SH-SY5Y (cell line): Measurements from ENCODE around the gene ATP5PO.

Experiments used
- GATA2 ChIP-seq: IDR thresholded peaks from 2 replicates; pipeline ENCODE4 v1.6.1; 2011; ENCODE audit warnings: mild to moderate bottlenecking, low read depth, low read length
- GATA3 ChIP-seq: IDR thresholded peaks from 2 replicates; pipeline ENCODE4 v1.6.1; 2011; ENCODE audit warnings: low read depth, mild to moderate bottlenecking, low read length, moderate library complexity

Gene ATP5PO

DNA sequence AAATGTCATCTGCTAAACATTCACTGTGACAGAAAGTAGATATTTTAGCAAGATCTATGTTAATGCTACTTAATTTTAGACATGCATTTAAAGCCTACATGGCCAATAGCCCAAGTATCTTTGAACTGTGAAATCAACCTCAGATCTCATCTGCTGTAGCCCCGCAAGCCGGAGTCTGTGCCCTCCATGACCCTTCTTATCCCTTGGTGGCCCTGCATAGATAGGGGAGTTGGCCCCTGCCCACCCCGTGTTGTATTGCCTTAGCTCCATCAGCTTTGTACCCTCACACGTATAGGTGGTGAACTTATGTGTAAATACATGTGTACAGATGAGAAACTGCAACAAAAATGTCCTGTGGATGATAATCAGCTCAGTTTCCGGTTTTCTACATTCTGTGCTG lies 18.5 kb downstream of the ATP5PO start:
- TF ChIP-seq GATA3, result no peak
- no peak for TF ChIP-seq GATA2

DNA sequence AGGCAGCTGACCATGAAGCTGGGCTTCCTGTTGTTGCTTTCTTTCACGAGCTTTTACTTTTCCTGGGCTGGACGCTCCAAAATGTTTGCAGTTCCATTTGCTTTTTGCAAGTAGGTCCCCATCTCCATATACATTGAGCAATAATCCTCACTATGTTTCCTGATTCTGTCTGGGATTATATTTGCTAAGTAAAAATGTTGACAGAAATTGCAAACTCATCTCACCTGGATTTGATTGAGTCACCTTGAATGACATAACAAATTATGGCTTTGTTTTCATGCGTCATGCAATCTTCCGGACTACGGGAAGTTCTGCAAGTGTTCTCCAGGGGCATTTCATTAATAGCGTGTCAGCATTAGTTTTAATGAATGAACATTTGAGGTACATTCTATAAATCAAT lies 18.9 kb downstream of the ATP5PO start:
- TF ChIP-seq GATA3, result no peak
- TF ChIP-seq GATA2, result no peak

DNA sequence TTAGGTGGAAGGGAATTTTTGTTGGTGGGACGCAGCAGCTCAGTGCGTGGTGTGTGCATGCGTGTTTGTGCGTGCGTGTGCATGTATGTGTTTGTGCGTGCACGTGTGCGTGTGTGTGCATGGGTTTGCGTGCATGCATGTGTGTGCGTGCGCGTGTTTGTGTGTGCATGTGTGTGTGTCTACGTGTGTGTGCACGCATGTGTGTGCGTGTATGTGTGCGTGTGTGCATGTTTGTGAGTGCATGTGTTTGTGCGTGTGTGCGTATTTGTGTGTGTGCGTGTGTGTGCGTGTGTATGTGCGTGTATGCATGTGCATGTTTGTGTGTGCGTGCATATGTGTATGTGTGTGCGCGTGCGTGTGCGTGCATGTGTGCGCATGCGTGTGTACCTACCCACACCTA lies 20.2 kb downstream of the ATP5PO start:
- TF ChIP-seq GATA3, result no peak
- no peak for TF ChIP-seq GATA2

DNA sequence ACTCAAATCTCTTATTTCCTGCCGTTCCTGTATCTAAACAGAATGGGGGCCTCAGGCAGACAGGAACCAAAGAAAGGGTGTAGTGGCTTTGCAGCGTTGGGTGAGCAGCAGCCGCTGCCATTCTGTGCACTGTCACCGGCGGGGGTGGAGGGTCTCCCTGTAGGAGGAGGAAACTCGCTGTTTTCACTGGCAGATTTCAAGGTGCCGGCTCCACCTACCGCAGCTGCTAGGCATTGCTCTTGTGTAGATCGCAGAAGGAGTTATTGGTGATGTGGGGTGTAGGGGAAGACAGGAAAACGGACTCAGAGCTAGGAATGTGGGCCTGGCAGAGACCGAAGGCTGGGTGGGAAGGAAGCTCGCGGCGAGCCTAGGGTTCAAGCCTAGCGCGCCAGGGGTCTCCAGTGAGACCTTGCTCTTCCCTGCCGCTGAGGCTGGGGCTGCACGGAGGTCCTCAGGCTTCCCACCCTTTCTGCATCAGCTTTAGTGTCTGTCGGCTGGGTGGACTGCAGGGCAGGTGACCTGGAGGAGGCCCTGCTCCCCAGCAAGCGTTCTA lies 20.8 kb downstream of the ATP5PO start:
- TF ChIP-seq GATA3 (no peak), GATA2 (no peak)

DNA sequence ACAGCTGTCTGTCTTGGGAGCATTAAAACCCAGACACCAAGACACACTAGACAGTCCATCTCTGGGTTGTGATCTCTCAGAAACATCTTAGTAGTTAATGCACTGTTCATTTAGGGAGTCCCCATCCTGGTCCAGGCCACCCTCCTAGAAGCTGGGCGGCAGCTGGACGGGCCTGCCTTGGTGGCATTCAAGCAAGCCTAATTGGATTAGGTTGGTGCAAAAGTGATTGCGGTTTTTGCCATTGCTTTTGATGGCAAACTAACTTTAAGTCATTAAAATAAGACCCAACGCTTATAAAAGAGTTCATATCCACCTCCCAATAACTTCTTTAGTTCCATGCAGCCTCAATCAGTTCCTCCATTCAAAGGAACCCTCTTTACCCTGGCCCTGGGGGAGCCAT lies 21.7 kb downstream of the ATP5PO start:
- TF ChIP-seq GATA3 (no peak), GATA2 (peak; percentile 42; the same call in 1 of the 2 replicates)

DNA sequence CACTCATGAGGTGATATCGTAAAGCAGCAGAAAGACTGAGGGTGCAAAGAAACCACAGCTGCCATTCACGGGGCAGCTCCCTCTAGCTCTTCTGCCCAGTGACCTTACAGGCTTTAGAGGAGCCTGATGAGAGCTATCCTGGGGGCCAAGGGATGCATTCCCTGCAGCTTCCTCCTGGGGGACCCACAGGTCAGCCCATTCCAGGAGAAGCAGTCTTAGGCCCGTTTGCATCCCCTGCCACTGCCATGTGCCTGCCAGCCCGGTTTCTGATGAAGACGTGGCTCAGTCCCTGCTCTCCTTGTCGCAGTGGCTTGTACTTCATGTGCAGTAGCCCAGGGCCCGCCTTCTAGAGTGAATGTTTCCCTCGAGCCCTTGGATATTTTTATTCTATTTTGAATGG lies 22.8 kb downstream of the ATP5PO start:
- no peak for TF ChIP-seq GATA2

DNA sequence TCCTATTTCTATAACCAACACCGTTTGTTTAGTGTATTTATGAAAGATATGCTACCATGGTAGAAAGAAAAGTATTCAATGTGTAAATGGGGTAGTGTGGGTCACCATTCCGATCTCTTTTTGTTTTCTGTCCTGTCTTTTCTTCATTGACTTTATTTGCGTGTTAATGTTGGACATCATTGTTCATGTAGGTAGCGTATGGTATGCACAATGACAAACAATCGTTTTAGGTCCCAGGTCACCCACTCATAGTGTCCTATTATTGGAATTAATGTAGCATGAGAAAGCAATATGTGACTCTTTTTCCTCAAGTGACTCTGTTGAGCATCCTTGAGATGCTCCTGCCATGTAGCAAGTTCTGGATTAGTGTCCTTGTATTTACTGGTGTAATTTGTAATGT lies 25.4 kb downstream of the ATP5PO start:
- TF ChIP-seq GATA3, result no peak
- no peak for TF ChIP-seq GATA2

DNA sequence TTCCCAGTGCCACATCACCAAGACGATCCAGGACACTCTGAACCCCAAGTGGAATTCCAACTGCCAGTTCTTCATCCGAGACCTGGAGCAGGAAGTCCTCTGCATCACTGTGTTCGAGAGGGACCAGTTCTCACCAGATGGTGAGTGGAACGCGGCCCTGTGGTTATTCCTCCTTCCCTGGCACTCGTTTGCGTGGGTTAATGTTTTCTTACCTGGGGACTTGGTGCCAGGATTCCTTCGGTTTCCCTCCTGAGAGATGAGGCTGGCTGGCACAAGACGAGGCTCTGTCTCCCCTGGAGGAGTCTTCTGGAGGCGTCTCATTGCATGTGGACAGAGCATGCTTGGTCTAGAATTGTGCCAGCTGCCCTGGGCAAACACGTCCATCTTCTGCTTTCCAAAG lies 29.3 kb downstream of the ATP5PO start:
- TF ChIP-seq GATA3 (no peak), GATA2 (no peak)

DNA sequence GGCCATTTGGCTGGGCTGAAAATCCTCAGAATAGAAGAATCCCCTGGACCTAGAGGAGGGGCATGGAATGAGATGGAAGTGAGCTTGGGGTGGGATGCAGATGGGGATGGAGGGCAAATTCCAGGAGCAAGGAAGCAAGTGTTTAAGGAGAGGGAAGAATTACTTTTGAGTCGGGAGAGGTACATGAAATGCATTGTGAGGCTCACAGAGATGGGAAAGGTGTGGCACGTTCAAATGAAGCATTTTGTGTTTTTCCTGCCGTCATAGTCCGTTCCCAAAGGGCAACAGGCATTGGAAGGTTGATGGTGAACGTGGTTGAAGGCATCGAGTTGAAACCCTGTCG lies 30.5 kb downstream of the ATP5PO start:
- TF ChIP-seq GATA2 (no peak), GATA3 (no peak)

DNA sequence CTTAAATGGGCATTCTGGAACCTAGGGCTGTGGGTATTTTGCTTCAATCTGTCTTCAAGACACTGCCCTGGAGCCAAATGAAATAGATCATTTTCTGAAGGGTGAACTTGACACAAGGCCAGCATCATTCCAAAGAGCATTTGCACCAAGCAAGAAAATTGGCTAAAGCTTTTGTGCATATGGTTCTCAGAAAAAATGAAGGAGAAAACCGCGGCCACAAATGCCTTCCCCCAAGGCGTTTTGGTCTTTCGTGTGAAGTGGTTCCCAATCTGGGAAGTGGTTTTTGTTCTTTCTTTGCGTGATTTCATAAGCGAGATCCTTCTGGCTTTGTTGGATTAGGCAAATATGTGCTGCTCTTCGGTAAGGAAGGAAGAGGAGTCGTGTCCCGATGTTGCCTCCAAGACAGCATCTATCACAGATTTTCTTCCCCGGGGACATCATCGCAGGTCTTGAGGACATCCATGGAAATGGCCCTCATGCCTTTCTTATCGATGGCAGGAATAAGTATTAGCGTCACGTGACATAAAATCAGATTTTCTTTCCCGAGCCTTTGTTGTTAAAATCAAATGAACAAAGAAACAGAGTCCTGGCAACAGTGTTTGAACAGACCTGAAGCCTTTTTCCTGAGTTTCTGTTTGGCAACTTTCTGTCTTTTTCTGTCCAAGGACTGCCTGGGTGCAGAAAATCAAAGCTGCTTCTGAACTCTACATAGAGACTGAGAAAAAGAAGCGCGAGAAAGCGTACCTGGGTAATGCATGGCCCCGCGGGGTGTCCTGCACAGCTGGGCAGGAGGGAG lies 31.0 kb downstream of the ATP5PO start:
- no peak for TF ChIP-seq GATA3

DNA sequence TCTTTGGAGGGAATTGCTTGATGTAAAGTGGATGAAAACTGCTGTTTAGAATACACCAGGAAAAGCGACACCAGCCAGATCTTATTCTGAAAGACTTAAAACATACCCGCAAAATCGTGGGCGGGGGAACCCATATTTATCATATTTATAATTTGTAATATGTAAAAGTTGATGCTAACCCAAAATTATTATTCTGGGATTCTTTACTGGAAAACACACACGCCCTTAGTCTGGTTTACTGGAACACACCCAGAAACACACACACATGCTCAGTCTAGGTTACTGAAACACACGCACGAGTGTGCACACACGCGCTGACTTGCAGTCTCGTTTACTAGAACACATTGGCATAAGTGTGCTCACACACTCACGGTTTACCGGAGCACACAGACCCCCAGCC lies 32.5 kb downstream of the ATP5PO start:
- TF ChIP-seq GATA2, result no peak

DNA sequence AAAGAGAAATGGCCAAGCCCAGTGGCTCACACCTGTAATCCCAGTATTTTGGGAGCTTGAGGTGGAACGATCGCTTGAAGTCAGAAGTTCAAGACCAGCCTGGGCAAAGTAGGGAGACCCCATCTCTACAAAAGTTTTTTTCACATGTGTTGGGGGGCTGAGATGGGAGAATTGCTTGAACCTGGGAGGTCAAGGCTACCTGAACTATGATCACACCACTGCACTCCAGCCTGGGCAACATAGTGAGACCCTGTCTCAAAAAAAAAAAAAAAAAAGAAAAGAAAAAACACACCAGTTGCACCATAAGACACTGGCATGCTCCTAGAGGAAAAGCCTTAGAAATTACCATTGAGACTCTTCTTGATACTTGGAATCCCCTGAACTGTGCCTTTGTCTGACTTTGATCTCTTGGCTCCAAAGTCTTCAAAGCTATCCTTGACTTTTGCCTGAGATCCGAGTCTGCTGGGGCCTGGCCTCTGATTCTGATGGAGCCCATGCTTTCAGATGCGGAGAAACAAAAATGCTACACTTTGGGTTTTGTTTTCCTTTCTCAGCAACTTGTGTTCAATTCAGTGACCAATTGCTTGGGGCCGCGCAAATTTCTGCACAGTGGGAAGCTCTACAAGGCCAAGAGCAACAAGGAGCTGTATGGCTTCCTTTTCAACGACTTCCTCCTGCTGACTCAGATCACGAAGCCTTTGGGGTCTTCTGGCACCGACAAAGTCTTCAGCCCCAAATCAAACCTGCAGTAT lies 33.7 kb downstream of the ATP5PO start:
- no peak for TF ChIP-seq GATA2
- no peak for TF ChIP-seq GATA3

DNA sequence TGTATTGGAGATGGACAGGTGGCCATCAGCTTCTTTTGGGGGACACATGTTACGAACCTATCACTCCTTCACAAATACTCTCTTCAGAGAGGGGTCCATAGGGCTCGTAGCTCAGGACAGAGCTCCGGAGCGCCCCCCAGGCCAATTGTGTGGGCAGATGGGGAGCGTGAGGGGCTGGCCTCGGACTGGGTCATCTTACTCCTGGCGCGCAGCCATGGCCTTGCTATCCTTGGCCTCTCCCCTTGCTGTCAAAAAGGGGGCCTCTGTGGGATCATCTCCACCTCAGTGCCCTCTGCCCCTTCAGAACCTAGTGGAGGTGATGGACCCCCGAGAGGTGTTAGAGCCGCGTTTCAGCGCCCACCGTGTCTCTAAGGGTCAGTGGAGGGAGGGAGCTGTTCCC lies 35.0 kb downstream of the ATP5PO start:
- no peak for TF ChIP-seq GATA3
- TF ChIP-seq GATA2, result no peak

DNA sequence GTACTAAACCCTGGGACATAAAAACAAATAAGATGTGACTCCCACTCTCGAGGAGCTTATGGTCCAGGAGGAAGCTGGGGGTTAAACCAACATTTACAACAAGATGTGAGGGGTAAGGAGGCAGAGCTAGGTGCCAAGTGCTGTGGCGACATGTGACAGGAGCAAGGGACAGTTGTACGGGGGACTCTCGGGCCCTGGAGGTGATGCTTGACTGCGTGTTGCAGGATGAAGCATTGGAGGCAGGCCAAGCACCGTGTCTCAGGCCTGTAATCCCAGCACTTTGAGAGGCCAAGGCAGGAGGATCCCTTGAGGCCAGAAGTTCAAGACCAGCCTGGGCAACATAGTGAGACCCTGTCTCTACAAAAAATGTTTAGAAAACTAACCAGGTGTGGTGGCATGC lies 36.8 kb downstream of the ATP5PO start:
- TF ChIP-seq GATA2 (no peak), GATA3 (no peak)

DNA sequence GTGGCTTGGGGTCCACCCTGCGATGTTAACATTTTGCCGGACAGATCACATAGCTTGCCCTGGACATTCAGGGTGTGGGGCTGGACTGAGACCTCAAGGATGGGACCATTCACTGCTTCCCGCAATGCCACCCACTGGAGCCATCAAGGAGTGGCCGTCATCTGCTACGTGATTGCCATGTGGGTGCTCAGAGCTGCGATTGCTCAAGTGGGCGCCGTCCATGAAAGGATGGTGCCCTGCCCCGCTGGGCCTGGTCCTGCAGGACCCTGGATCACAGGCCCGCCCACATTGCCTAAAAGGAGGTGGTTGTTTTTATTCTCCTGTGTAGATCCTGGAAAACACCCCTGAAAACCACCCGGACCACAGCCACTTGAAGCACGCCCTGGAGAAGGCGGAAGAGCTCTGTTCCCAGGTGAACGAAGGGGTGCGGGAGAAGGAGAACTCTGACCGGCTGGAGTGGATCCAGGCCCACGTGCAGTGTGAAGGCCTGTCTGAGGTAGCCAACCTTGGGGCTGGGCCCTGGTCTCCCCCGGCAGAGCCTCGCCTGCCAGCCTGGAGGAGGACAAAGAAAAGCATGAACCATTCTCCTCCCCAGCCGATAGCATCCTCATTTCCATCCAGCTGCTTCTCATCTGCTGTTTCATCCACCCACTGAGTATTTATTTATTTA lies 40.4 kb downstream of the ATP5PO start:
- no peak for TF ChIP-seq GATA3
- TF ChIP-seq GATA2, result no peak
